A549 (cell line): ENCODE data around the gene OR9G4. TPM values are rescaled to one million over a fixed set of nuclear protein-coding genes. Genes with fewer than 3 reads are reported as not detected.

Experiments used
- ATAC-seq, 2 experiments: fragments of 200-7000 bp in 1 of 2; fragments of >200 bp in 1 of 2; cut with Nextera tagmentation in 1 of 2; cut with Tn5 transposase in 1 of 2; 3 replicates each; pipeline versions ENCODE4 v1.8.0 to v1.9.1; 2018 to 2020; ENCODE audit warnings: mild to moderate bottlenecking in 1 of 2, moderate library complexity in 1 of 2
- CTCF ChIA-PET: fragments of 300-600 bp; sonication (Branson Sonifier 250); formaldehyde crosslinking; extraction: SDS; loops from one replicate; lab custom pipeline; 2021; ENCODE audit warnings: antibody characterized with exemption, inconsistent platforms; lab: Yijun Ruan, JAX
- POLR2A ChIA-PET: fragments of 350-600 bp; formaldehyde crosslinking; extraction: SDS; loops from one replicate; lab custom pipeline; 2021; ENCODE audit warnings: antibody characterized with exemption, inconsistent platforms; lab: Yijun Ruan, JAX
- DNase-seq, 2 experiments: peaks; one replicate each; pipeline versions ENCODE4 v3.0.0 to v3.0.0-alpha.2; 2011 to 2016; ENCODE audit warnings: low read depth in 1 of 2, low spot score in 1 of 2
- FAIRE-seq: peaks from 2 replicates; lab custom pipeline; 2011; peaks lifted over from hg19 to GRCh38; lab: Jason Lieb, UNC
- H3K27ac ChIP-seq, 2 experiments: fragments of >200 bp; sonication (Bioruptor Twin); formaldehyde crosslinking; 3 replicates each; pipeline ENCODE4 v1.5.1; 2016 to 2017
- H3K4me1 ChIP-seq: fragments of >200 bp; sonication (Bioruptor Twin); formaldehyde crosslinking; 3 replicates; pipeline ENCODE4 v1.6.1; 2016
- H3K4me2 ChIP-seq: fragments of >200 bp; sonication (Bioruptor Twin); formaldehyde crosslinking; 3 replicates; pipeline ENCODE4 v1.6.1; 2016
- H3K4me3 ChIP-seq: fragments of >200 bp; sonication (Bioruptor Twin); formaldehyde crosslinking; 3 replicates; pipeline ENCODE4 v1.5.1; 2016
- H3K9me3 ChIP-seq: fragments of >200 bp; sonication (Bioruptor Twin); formaldehyde crosslinking; 3 replicates; pipeline ENCODE4 v1.6.1; 2016
- CBX8 ChIP-seq: fragments of 200-600 bp; sonication (generic); IDR thresholded peaks from 2 replicates; pipeline ENCODE4 v1.6.1; 2016
- EHF ChIP-seq: fragments of 250-450 bp; sonication (Bioruptor Pico); IDR thresholded peaks from 2 replicates; pipeline ENCODE4 v1.5.0; 2020; ENCODE audit warnings: mild to moderate bottlenecking
- EP300 ChIP-seq, 2 experiments: fragments of >200 bp; sonication (Bioruptor Twin); formaldehyde crosslinking; IDR thresholded peaks; 2 replicates in 1 of 2; 3 replicates in 1 of 2; pipeline ENCODE4 v1.6.1; 2016 to 2017
- FOXS1 ChIP-seq: fragments of 250-450 bp; sonication (Bioruptor Pico); IDR thresholded peaks from 2 replicates; pipeline ENCODE4 v1.5.0; 2020; ENCODE audit warnings: mild to moderate bottlenecking, moderate library complexity
- GATA3 ChIP-seq: IDR thresholded peaks from 2 replicates; pipeline ENCODE4 v1.6.1; 2012; ENCODE audit warnings: borderline replicate concordance
- HES2 ChIP-seq: fragments of >200 bp; sonication (Bioruptor Twin); formaldehyde crosslinking; IDR thresholded peaks from 2 replicates; pipeline ENCODE4 v1.6.1; 2016
- KDM1A ChIP-seq: fragments of 200-600 bp; sonication (generic); IDR thresholded peaks from 2 replicates; pipeline ENCODE4 v1.6.1; 2016; ENCODE audit warnings: low read depth, mild to moderate bottlenecking
- MAFK ChIP-seq: fragments of 450-650 bp; IDR thresholded peaks from 2 replicates; pipeline ENCODE4 v1.6.1; 2014; ENCODE audit not compliant: partially characterized antibody
- NFE2L2 ChIP-seq: fragments of 150-350 bp; conservative IDR thresholded peaks from 2 replicates; pipeline ENCODE4 v1.6.1; 2014; ENCODE audit warnings: low read length
- NPAS2 ChIP-seq: fragments of 250-450 bp; sonication (Bioruptor Pico); IDR thresholded peaks from 2 replicates; pipeline ENCODE4 v1.8.0; 2022; ENCODE audit warnings: mild to moderate bottlenecking, moderate library complexity, borderline replicate concordance
- RARB ChIP-seq: fragments of 250-450 bp; sonication (Bioruptor Pico); IDR thresholded peaks from 2 replicates; pipeline ENCODE4 v1.8.0; 2021; ENCODE audit warnings: mild to moderate bottlenecking, moderate library complexity
- RCOR1 ChIP-seq: fragments of 150-350 bp; IDR thresholded peaks from 2 replicates; pipeline ENCODE4 v1.6.1; 2014; ENCODE audit warnings: antibody characterized with exemption, low read length, low read depth
- RFX5 ChIP-seq: fragments of 450-650 bp; IDR thresholded peaks from 2 replicates; pipeline ENCODE4 v1.7.1; 2014; ENCODE audit warnings: antibody characterized with exemption, mild to moderate bottlenecking, moderate library complexity
- SREBF2 ChIP-seq: fragments of 450-650 bp; IDR thresholded peaks from 2 replicates; pipeline ENCODE4 v1.6.1; 2014; ENCODE audit warnings: mild to moderate bottlenecking, moderate library complexity
- TFCP2L1 ChIP-seq: fragments of 250-450 bp; sonication (Bioruptor Pico); IDR thresholded peaks from 2 replicates; pipeline ENCODE4 v1.5.0; 2021; ENCODE audit warnings: mild to moderate bottlenecking
- TP53 ChIP-seq: fragments of 250-450 bp; sonication (Bioruptor Pico); IDR thresholded peaks from 2 replicates; pipeline ENCODE4 v1.5.0; 2021; ENCODE audit warnings: mild to moderate bottlenecking, moderate library complexity
- ZFP36 ChIP-seq: fragments of 450-650 bp; IDR thresholded peaks from 2 replicates; pipeline ENCODE4 v1.6.1; 2014; ENCODE audit warnings: borderline replicate concordance; ENCODE audit not compliant: partially characterized antibody
- WGBS: methylation state at CpG from one replicate; pipeline ENCODE4 v1.1.6; 2017; ENCODE audit errors: missing lambda C conversion rate; 5-methylcytosine and 5-hydroxymethylcytosine counted together
- polyA plus RNA-seq, 4 experiments: library from polyadenylated mRNA; depleted of rRNA in 3 of 4; stranded (reverse); fragments of >200 nt; fragmentation: RNase III in 1 of 4; extraction: RNeasy Plus Mini Kit Qiagen cat#74134 plus additional on column Dnase treatment in 1 of 4; gene quantifications; 2 replicates in 3 of 4; 3 replicates in 1 of 4; pipeline ENCODE4 v1.2.3, GENCODE V29; 2011 to 2017
- TF ChIP-seq, protein P1 (sequence below): fragments of >200 bp; sonication (Bioruptor Twin); formaldehyde crosslinking; IDR thresholded peaks from 3 replicates; pipeline ENCODE4 v1.5.1; 2016
- TF ChIP-seq, protein P2 (sequence below): IDR thresholded peaks from 2 replicates; pipeline ENCODE4 v1.6.1; 2012
- TF ChIP-seq, protein P3 (sequence below): fragments of >200 bp; sonication (Bioruptor Twin); formaldehyde crosslinking; IDR thresholded peaks from 3 replicates; pipeline ENCODE4 v1.6.1; 2016

Gene OR9G4
- polyA plus RNA-seq, 2 of the 4 experiments (the other 2 are of a cell fraction) = not detected

DNA sequence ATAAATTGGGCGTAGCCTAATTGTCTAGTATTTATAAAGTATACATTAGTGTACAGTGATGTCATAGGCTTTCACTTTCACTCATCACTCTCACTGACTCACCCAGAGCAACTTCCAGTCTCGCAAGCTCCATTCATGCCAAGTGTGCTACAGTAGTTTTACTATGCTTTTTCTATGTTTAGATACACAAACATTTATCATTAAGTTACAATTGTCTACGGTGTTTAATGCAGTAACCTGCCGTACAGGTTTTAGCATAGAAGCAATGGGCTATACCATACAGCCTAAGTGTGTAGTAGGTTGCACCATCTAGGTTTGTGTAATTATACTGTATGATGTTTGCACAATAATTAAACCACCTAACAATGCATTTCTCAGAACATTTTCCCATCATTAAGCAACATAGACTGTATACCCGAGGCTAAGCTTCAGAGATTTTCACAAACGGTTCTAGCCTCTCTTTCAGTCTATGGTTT lies 32.1 kb downstream of the OR9G4 start:
- no peak overlapping the region for H3K4me3 ChIP-seq

DNA sequence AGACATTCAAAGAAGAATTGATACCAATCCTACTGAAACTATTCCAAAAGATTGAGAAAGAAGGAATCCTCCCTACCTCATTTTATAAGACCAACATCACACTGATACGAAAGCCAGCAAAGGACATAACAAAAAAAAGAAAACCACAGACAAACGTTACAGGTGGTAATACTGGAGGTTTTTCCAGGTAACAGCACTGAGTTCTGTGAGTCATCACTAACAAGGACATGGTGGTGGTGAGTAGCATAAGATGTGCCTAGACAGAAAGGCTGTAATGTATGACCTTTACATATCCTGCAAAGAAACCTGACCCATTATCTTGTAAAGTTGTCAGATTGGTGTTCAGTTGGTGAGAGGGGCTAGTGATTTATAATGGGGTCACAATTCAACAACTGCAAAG lies 34.3 kb downstream of the OR9G4 start:
- H3K9me3 ChIP-seq = no peaks in the 10 kb centered on the region
- ChIA-PET POLR2A (no interaction called here), CTCF (no interaction called here)
- H3K4me2 ChIP-seq = no peak overlapping the region
- no peak for DNase-seq
- H3K4me3 ChIP-seq = no peak overlapping the region
- TF ChIP-seq RCOR1 = no peak
- no peak for TF ChIP-seq FOXS1 (CRISPR knock-in tag)
- no peak for TF ChIP-seq KDM1A
- no peak for TF ChIP-seq SREBF2
- TF ChIP-seq GATA3 = no peak
- TF ChIP-seq EP300 (IDR thresholded peaks at IDR 0.05) = no peak
- no peak for TF ChIP-seq MAFK
- no peak for TF ChIP-seq TP53 (CRISPR knock-in tag)
- TF ChIP-seq ZFP36 = no peak
- no peak for TF ChIP-seq NPAS2 (CRISPR knock-in tag)
- no peak for TF ChIP-seq EHF (CRISPR knock-in tag)
- no peak for TF ChIP-seq RARB (CRISPR knock-in tag)
- TF ChIP-seq, protein P1, sequence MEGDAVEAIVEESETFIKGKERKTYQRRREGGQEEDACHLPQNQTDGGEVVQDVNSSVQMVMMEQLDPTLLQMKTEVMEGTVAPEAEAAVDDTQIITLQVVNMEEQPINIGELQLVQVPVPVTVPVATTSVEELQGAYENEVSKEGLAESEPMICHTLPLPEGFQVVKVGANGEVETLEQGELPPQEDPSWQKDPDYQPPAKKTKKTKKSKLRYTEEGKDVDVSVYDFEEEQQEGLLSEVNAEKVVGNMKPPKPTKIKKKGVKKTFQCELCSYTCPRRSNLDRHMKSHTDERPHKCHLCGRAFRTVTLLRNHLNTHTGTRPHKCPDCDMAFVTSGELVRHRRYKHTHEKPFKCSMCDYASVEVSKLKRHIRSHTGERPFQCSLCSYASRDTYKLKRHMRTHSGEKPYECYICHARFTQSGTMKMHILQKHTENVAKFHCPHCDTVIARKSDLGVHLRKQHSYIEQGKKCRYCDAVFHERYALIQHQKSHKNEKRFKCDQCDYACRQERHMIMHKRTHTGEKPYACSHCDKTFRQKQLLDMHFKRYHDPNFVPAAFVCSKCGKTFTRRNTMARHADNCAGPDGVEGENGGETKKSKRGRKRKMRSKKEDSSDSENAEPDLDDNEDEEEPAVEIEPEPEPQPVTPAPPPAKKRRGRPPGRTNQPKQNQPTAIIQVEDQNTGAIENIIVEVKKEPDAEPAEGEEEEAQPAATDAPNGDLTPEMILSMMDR = no peak
- TF ChIP-seq CBX8 = no peak
- TF ChIP-seq TFCP2L1 (CRISPR knock-in tag) = no peak
- TF ChIP-seq, protein P2, sequence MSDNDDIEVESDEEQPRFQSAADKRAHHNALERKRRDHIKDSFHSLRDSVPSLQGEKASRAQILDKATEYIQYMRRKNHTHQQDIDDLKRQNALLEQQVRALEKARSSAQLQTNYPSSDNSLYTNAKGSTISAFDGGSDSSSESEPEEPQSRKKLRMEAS = no peak
- TF ChIP-seq, all 56 proteins: peak for 0
- WGBS = 5% methylated on average over 2 of the region's 2 CpGs
- no peak overlapping the region for H3K27ac ChIP-seq
- ATAC-seq = no peak
- no peak for FAIRE-seq
- H3K4me1 ChIP-seq = no peaks in the 10 kb centered on the region

More for the DNA sequence above, 32.1 kb downstream of the OR9G4 start:
- CTCF ChIA-PET = interaction anchor here (2.5 kb wide), 1 partner anchor 39 kb away, joined by 7 read pairs; no protein-coding TSS in a partner anchor
- POLR2A ChIA-PET = no interaction called here
- Histone ChIP-seq H3K9me3 (no peaks in the 10 kb centered on the region), H3K4me1 (no peaks in the 10 kb centered on the region), H3K4me2 (no peak overlapping the region), H3K27ac (no peak overlapping the region)
- no peak for TF ChIP-seq RFX5
- no peak for TF ChIP-seq NFE2L2
- TF ChIP-seq, protein P3, sequence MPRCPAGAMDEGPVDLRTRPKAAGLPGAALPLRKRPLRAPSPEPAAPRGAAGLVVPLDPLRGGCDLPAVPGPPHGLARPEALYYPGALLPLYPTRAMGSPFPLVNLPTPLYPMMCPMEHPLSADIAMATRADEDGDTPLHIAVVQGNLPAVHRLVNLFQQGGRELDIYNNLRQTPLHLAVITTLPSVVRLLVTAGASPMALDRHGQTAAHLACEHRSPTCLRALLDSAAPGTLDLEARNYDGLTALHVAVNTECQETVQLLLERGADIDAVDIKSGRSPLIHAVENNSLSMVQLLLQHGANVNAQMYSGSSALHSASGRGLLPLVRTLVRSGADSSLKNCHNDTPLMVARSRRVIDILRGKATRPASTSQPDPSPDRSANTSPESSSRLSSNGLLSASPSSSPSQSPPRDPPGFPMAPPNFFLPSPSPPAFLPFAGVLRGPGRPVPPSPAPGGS = no peak
- WGBS = 6% methylated on average over 6 of the region's 6 CpGs
- DNase-seq = no peak
- no peak for FAIRE-seq
- no peak for ATAC-seq

DNA sequence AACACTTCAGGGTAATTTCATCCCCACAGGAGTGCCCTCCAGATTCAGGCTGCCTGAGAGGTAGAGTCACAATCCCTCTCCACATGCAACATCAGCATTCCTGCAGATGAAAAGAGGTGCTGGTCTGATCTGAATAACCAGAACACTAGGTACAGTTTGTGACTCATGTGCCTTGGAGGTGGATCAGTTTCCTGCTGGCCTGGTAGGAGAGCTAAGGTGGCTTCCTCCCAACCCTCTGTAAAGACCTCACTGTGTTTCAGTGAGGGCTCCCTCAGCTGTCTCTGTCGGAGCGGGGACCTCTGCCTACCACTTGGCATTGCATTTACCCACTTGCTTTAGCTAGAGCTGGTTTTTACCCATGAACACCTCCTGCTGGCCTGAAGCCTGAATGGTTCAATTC lies 42.0 kb downstream of the OR9G4 start:
- POLR2A ChIA-PET = no interaction called here
- no peak overlapping the region for H3K4me3 ChIP-seq
- no peak for DNase-seq
- 19% methylated on average over 2 of the region's 2 CpGs for WGBS
- no peak for TF ChIP-seq HES2
- TF ChIP-seq SREBF2 = no peak
- ATAC-seq = no peak
- H3K9me3 ChIP-seq = no peaks in the 10 kb centered on the region
- CTCF ChIA-PET = no interaction called here
- H3K4me2 ChIP-seq = no peak overlapping the region
- no peak overlapping the region for H3K27ac ChIP-seq
- no peaks in the 10 kb centered on the region for H3K4me1 ChIP-seq
- FAIRE-seq = no peak
